AG10803 (cell line): Measurements from ENCODE around the gene MPDU1.
A peak's percentile ranks its signal among the peaks of the same experiment; 100 is the strongest.

ENCODE experiments used
- DNase-seq: peaks from one replicate; pipeline ENCODE4 v3.0.0; 2010; ENCODE audit warnings: low read depth
- H3K4me3 ChIP-seq: 2 replicates; pipeline ENCODE4 v1.5.1; 2011; ENCODE audit warnings: mild to moderate bottlenecking, low read length, control low read depth
- TF ChIP-seq, protein P1 (sequence below): conservative IDR thresholded peaks from 2 replicates; pipeline ENCODE4 v1.5.1; 2011; ENCODE audit warnings: mild to moderate bottlenecking, low read length, control low read depth, inconsistent platforms

MPDU1 gene

DNA sequence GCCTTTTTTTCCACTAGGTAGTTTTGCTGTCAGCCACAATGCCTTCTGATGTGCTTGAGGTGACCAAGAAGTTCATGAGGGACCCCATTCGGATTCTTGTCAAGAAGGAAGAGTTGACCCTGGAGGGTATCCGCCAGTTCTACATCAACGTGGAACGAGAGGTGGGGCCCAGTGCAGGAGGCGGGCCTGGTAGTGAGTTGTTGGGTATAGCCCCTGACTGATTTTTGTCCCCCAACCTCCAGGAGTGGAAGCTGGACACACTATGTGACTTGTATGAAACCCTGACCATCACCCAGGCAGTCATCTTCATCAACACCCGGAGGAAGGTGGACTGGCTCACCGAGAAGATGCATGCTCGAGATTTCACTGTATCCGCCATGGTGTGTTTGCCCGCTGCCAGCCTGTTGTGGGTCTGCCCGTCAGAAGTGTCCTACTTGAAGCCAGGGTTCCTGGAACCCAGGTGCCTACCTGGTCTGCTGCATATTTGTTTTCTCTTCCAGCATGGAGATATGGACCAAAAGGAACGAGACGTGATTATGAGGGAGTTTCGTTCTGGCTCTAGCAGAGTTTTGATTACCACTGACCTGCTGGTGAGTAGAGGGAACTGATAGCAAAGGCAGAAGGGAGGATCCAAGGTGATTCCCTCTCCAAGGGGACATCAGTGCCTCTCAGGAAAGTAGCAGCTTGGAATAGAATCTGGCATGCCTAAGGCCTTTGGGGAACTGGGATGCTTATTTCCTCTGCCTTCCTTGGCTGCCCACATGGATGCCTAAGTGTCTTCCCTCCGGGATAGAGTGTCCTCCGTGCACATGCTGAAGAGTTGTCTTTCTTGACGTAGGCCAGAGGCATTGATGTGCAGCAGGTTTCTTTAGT is 6.1 kb upstream of the MPDU1 start:
- TF ChIP-seq, protein P1, sequence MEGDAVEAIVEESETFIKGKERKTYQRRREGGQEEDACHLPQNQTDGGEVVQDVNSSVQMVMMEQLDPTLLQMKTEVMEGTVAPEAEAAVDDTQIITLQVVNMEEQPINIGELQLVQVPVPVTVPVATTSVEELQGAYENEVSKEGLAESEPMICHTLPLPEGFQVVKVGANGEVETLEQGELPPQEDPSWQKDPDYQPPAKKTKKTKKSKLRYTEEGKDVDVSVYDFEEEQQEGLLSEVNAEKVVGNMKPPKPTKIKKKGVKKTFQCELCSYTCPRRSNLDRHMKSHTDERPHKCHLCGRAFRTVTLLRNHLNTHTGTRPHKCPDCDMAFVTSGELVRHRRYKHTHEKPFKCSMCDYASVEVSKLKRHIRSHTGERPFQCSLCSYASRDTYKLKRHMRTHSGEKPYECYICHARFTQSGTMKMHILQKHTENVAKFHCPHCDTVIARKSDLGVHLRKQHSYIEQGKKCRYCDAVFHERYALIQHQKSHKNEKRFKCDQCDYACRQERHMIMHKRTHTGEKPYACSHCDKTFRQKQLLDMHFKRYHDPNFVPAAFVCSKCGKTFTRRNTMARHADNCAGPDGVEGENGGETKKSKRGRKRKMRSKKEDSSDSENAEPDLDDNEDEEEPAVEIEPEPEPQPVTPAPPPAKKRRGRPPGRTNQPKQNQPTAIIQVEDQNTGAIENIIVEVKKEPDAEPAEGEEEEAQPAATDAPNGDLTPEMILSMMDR: no peak
- DNase-seq: no peak
- H3K4me3 ChIP-seq: no peak overlapping the region

DNA sequence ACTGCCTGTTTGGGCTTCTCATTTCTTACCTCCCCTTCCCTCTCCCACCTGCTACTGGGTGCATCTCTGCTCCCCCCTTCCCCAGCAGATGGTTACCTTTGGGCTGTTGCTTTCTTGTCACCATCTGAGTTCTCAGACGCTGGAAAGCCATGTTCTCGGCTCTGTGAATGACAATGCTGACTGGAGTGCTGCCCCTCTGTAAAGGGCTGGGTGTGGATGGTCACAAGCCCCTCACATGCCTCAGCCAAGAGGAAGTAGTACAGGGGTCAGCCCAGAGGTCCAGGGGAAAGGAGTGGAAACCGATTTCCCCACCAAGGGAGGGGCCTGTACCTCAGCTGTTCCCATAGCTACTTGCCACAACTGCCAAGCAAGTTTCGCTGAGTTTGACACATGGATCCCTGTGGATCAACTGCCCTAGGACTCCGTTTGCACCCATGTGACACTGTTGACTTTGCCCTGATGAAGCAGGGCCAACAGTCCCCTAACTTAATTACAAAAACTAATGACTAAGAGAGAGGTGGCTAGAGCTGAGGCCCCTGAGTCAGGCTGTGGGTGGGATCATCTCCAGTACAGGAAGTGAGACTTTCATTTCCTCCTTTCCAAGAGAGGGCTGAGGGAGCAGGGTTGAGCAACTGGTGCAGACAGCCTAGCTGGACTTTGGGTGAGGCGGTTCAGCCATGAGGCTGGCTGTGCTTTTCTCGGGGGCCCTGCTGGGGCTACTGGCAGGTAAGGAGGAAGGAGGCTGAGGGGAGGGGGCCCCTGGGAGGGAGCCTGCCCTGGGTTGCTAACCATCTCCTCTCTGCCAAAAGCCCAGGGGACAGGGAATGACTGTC is 4.4 kb upstream of the MPDU1 start, which contains the start of gene CD68:
TSS of gene CD68 (plus strand) at position 638 of the 833 bp plus-strand sequence. CDS start at position 678, 40 bp downstream.
- peak; percentile 90 for DNase-seq
- peak within 1 kb of the TSS; percentile 43 for H3K4me3 ChIP-seq
- TF ChIP-seq, protein P1: no peak

DNA sequence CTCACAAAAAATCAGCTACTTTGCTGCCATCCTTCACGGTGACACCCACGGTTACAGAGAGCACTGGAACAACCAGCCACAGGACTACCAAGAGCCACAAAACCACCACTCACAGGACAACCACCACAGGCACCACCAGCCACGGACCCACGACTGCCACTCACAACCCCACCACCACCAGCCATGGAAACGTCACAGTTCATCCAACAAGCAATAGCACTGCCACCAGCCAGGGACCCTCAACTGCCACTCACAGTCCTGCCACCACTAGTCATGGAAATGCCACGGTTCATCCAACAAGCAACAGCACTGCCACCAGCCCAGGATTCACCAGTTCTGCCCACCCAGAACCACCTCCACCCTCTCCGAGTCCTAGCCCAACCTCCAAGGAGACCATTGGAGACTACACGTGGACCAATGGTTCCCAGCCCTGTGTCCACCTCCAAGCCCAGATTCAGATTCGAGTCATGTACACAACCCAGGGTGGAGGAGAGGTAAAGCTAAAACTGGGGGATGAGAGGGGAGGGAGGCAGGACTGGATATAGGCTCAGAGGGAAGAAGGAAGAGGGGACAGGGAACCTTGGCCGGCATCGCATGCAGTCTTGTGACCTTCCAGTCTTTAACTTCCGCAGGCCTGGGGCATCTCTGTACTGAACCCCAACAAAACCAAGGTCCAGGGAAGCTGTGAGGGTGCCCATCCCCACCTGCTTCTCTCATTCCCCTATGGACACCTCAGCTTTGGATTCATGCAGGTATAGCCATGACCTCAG is 3.6 kb upstream of the MPDU1 start:
- peak overlapping the region; percentile 43 for H3K4me3 ChIP-seq
- TF ChIP-seq, protein P1: no peak
- DNase-seq: no peak

DNA sequence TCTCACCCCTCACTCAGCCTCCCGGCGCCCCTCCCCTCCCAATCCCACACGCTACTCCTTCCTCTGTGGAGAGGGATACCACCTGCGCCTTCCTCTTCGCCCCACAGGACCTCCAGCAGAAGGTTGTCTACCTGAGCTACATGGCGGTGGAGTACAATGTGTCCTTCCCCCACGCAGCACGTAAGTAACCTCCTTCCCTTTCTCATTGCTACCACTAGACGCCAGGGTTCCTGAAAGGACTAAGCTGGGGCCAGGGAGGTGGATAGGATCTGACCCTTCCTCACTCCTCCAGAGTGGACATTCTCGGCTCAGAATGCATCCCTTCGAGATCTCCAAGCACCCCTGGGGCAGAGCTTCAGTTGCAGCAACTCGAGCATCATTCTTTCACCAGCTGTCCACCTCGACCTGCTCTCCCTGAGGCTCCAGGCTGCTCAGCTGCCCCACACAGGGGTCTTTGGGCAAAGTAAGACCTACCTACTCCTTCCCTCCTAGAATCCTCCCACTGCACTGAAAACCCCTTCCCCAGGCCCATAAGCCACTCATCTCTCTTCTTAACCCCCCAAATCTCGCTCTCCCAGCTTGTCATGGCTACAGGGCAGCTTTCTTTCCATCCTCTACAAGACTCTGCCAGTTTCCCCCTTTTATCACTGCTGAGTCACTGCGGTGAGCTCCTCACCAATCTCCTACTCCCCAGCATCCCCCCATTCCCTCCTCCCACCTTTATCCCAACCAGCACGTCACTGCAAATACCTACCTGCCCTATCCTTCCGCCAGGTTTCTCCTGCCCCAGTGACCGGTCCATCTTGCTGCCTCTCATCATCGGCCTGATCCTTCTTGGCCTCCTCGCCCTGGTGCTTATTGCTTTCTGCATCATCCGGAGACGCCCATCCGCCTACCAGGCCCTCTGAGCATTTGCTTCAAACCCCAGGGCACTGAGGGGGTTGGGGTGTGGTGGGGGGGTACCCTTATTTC is 2.8 kb upstream of the MPDU1 start:
- TF ChIP-seq, protein P1: no peak
- H3K4me3 ChIP-seq: no peak overlapping the region
- no peak for DNase-seq

DNA sequence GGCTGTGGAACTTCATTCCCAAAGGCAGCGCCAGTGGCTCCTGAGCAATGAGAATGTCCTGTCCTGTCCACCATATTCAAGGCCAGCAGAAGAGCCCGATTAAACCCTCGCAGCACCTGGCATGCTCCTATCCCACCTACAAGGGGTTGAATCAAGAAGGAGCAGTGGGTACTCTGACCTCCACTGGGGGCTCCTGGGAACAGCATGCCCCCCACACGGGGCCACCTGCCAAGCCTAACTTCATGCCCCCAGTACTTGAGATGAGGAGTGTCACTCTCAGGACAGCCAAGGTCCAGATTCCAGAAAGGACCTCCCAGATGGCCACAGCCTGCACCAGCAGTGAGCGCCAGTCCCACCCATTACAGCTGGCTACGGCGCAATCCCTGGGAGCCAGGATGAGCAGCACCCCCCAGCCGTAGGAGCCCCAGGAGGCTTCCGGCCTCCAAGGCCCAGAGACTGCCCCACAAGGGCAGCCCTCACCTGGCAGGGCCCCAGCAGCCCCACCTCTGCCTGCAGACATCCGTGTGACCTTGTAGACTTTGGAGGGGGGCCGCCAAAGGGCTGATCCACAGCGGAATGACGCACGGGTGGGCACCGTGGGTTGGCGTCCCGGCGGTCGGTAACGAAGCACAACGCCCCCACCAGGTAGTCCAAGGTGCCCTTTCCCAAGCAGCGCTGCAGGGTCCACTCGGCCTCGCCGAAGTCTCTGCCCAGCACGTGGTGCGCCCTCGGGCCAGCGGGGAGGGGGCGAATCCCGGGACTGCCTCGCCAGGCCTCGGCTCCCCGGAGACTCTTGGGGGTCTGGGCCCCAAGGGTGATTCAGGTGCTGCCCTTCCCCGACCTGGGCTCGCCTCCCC is 1.0 kb upstream of the MPDU1 start:
- TF ChIP-seq, protein P1: no peak
- peak overlapping the region; percentile 88 for H3K4me3 ChIP-seq
- DNase-seq: no peak
